K562 (cell line): ENCODE data around the gene TRDN. TPM values are rescaled to one million over a fixed set of nuclear protein-coding genes. Genes with fewer than 3 reads are reported as not detected.

Source experiments
- ARID1B ChIP-seq: fragments of 450-650 bp; IDR thresholded peaks from 2 replicates; pipeline ENCODE4 v1.6.1; 2016; ENCODE audit warnings: antibody characterized with exemption, mild to moderate bottlenecking, inconsistent platforms
- CBFA2T2 ChIP-seq: fragments of 450-650 bp; conservative IDR thresholded peaks from 2 replicates; pipeline ENCODE4 v1.6.1; 2017; ENCODE audit warnings: mild to moderate bottlenecking
- CBFA2T3 ChIP-seq: fragments of 450-650 bp; IDR thresholded peaks from 2 replicates; pipeline ENCODE4 v1.6.1; 2017
- EP300 ChIP-seq: IDR thresholded peaks from 2 replicates; pipeline ENCODE4 v1.6.1; 2012; ENCODE audit warnings: low read length, improper control_type of control experiment
- ETV1 ChIP-seq: fragments of 450-650 bp; conservative IDR thresholded peaks from 2 replicates; pipeline ENCODE4 v1.6.1; 2016; ENCODE audit warnings: missing genetic modification characterization, control low read depth, low read depth, missing compliant biosample characterization
- FOSL1 ChIP-seq: fragments of 200-800 bp; sonication (Bioruptor generic); conservative IDR thresholded peaks from 2 replicates; pipeline ENCODE4 v1.6.1; 2016; ENCODE audit warnings: missing genetic modification characterization, missing compliant biosample characterization
- KDM1A ChIP-seq, 2 experiments: fragments of 450-650 bp; IDR thresholded peaks; 2 replicates each; pipeline ENCODE4 v1.6.1; 2016; ENCODE audit warnings: mild to moderate bottlenecking in 2 of 2
- KHSRP ChIP-seq: fragments of 450-650 bp; IDR thresholded peaks from 2 replicates; pipeline ENCODE4 v1.6.1; 2017
- KLF16 ChIP-seq: IDR thresholded peaks from 2 replicates; pipeline ENCODE4 v1.6.1; 2016; ENCODE audit warnings: antibody characterized with exemption
- LARP7 ChIP-seq: fragments of 450-650 bp; IDR thresholded peaks from 2 replicates; pipeline ENCODE4 v1.6.1; 2016
- NCOA2 ChIP-seq, 2 experiments: fragments of 450-650 bp; IDR thresholded peaks; 2 replicates each; pipeline ENCODE4 v1.6.1; 2018; ENCODE audit warnings: mild to moderate bottlenecking in 2 of 2, moderate library complexity in 1 of 2; ENCODE audit not compliant: partially characterized antibody in 2 of 2
- NCOR1 ChIP-seq: fragments of 450-650 bp; IDR thresholded peaks from 2 replicates; pipeline ENCODE4 v1.6.1; 2016; ENCODE audit warnings: mild to moderate bottlenecking, moderate library complexity
- PML ChIP-seq: IDR thresholded peaks from 2 replicates; pipeline ENCODE4 v1.6.1; 2012; ENCODE audit warnings: low read length, inconsistent platforms
- SMARCA4 ChIP-seq: fragments of 450-650 bp; IDR thresholded peaks from 2 replicates; pipeline ENCODE4 v1.6.1; 2016
- SMARCE1 ChIP-seq: fragments of 450-650 bp; IDR thresholded peaks from 2 replicates; pipeline ENCODE4 v1.7.1; 2016; ENCODE audit warnings: mild to moderate bottlenecking
- STAT5A ChIP-seq: IDR thresholded peaks from 2 replicates; pipeline ENCODE4 v1.6.1; 2012; ENCODE audit warnings: low read length, inconsistent platforms, borderline replicate concordance
- TAL1 ChIP-seq: fragments of 450-650 bp; IDR thresholded peaks from 2 replicates; pipeline ENCODE4 v1.6.1; 2016; ENCODE audit warnings: mild to moderate bottlenecking
- TEAD4 ChIP-seq, 2 experiments: sonication (generic) in 1 of 2; formaldehyde crosslinking in 1 of 2; IDR thresholded peaks; 2 replicates each; pipeline versions ENCODE4 v1.6.1 to v1.8.0; 2012 to 2022; ENCODE audit warnings: borderline replicate concordance in 1 of 2, inconsistent platforms in 1 of 2, low read length in 1 of 2, mild to moderate bottlenecking in 1 of 2, missing genetic modification reagents in 1 of 2
- THRAP3 ChIP-seq: fragments of 450-650 bp; IDR thresholded peaks from 2 replicates; pipeline ENCODE4 v1.6.1; 2016; ENCODE audit warnings: mild to moderate bottlenecking, inconsistent platforms, borderline replicate concordance
- ZFPM2 ChIP-seq: fragments of 250-450 bp; sonication (Bioruptor Pico); IDR thresholded peaks from 2 replicates; pipeline ENCODE4 v1.5.1; 2022; ENCODE audit warnings: mild to moderate bottlenecking
- ZNF124 ChIP-seq: sonication (generic); formaldehyde crosslinking; IDR thresholded peaks from 2 replicates; pipeline ENCODE4 v1.8.1; 2022; ENCODE audit warnings: missing genetic modification reagents
- polyA plus RNA-seq, 8 experiments: library from polyadenylated mRNA; depleted of rRNA in 4 of 8; stranded (reverse) in 5 of 8; unstranded in 3 of 8; fragments of >200 nt; fragmentation: Nextera tagmentation in 2 of 8; fragmentation: Illumina TruSeq in 1 of 8; extraction: Ambion mirVana in 2 of 8; extraction: Trizol in 1 of 8; gene quantifications; 2 replicates each; pipeline versions ENCODE4 v1.2.1 to v1.2.3, GENCODE V29; 2011 to 2014; ENCODE audit warnings: inconsistent platforms in 1 of 8, missing spikeins in 1 of 8
- total RNA-seq, 7 experiments: library from RNA; depleted of rRNA in 6 of 7; stranded (reverse); fragments of >200 nt in 6 of 7; fragmentation: Illumina TruSeq in 2 of 7; extraction: Trizol in 2 of 7; gene quantifications; 2 replicates each; pipeline versions ENCODE4 v1.2.1 to v1.2.3, GENCODE V29; 2011 to 2021; ENCODE audit warnings: low replicate concordance in 1 of 7
- TF ChIP-seq, protein P1 (sequence below): fragments of 250-450 bp; sonication (Bioruptor Pico); IDR thresholded peaks from 2 replicates; pipeline ENCODE4 v1.4.0; 2020
- TF ChIP-seq, protein P2 (sequence below): fragments of 150-350 bp; conservative IDR thresholded peaks from 2 replicates; pipeline ENCODE4 v1.6.1; 2014; ENCODE audit warnings: low read length
- TF ChIP-seq, protein P3 (sequence below), 2 experiments: fragments of 450-650 bp in 1 of 2; sonication (generic) in 1 of 2; formaldehyde crosslinking in 1 of 2; IDR thresholded peaks in 1 of 2; conservative IDR thresholded peaks in 1 of 2; 2 replicates each; pipeline versions ENCODE4 v1.6.1 to v1.8.1; 2016 to 2023; ENCODE audit warnings: mild to moderate bottlenecking in 2 of 2, moderate library complexity in 2 of 2, inconsistent platforms in 1 of 2, missing genetic modification reagents in 1 of 2

The TRDN gene
- total and polyA plus RNA-seq, 9 of the 15 experiments (the other 6 are each of a cell fraction or from before 2014, with no cell fraction given) = 0.05 to 0.50 (median 0.16) TPM

DNA sequence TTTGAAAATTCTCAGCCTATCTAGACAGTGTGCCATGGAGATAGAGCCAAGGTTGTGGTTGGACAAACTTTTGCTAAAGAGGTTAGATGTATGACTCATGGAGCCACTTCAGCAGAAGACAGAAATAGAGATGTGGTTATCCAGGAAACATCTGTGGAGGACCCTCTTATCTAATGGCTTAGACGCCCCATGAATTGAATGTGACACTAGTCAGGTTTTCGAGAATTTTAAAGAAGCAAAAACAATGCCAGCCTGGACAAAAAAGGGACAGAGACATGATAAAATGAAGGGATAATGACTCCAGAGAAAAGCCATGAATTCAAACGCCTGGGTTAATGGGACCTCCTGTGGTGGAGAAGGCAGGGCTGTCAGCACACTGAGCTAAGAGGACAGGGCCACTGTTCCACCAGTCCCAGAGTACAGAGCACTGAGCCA, 360.2 kb downstream of the TRDN start (continued):
- TF ChIP-seq, protein P1, sequence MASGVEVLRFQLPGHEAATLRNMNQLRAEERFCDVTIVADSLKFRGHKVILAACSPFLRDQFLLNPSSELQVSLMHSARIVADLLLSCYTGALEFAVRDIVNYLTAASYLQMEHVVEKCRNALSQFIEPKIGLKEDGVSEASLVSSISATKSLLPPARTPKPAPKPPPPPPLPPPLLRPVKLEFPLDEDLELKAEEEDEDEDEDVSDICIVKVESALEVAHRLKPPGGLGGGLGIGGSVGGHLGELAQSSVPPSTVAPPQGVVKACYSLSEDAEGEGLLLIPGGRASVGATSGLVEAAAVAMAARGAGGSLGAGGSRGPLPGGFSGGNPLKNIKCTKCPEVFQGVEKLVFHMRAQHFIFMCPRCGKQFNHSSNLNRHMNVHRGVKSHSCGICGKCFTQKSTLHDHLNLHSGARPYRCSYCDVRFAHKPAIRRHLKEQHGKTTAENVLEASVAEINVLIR (CRISPR knock-in tag) = no peak
- TF ChIP-seq KLF16 (0 out of 2 replicates have a peak, but pooled peaks have one; percentile 26), SMARCA4 (peak; percentile 49; the same call in 1 of the 2 replicates), PML (peak; percentile 43; the same call in 1 of the 2 replicates), EP300 (peak; percentile 26; the same call in 1 of the 2 replicates), CBFA2T3 (peak; percentile 88), TAL1 (peak; percentile 60), ZFPM2 (CRISPR knock-in tag) (no peak), NCOA2 (IDR thresholded peaks at IDR 0.05; ENCODE audit: partially characterized antibody in 2 of 2) (no peak), SMARCE1 (peak; percentile 64), CBFA2T2 (peak; percentile 80), ZNF124 (CRISPR knock-in tag) (no peak), ETV1 (tag) (no peak), LARP7 (no peak), STAT5A (peak; percentile 33; the same call in 1 of the 2 replicates), NCOR1 (peak; percentile 57; the same call in 1 of the 2 replicates), KDM1A (IDR thresholded peaks at IDR 0.05) (peak; percentile 34 to 60; a peak in 3 of 4 replicates), ARID1B (peak; percentile 75), KHSRP (no peak), THRAP3 (no peak), FOSL1 (tag) (peak; percentile 67), TEAD4 (IDR thresholded peaks at IDR 0.05; ENCODE audit: low read length) (peak; percentile 78), TEAD4 (CRISPR knock-in tag; IDR thresholded peaks at IDR 0.05; ENCODE audit: borderline replicate concordance) (no peak)
- TF ChIP-seq, protein P2, sequence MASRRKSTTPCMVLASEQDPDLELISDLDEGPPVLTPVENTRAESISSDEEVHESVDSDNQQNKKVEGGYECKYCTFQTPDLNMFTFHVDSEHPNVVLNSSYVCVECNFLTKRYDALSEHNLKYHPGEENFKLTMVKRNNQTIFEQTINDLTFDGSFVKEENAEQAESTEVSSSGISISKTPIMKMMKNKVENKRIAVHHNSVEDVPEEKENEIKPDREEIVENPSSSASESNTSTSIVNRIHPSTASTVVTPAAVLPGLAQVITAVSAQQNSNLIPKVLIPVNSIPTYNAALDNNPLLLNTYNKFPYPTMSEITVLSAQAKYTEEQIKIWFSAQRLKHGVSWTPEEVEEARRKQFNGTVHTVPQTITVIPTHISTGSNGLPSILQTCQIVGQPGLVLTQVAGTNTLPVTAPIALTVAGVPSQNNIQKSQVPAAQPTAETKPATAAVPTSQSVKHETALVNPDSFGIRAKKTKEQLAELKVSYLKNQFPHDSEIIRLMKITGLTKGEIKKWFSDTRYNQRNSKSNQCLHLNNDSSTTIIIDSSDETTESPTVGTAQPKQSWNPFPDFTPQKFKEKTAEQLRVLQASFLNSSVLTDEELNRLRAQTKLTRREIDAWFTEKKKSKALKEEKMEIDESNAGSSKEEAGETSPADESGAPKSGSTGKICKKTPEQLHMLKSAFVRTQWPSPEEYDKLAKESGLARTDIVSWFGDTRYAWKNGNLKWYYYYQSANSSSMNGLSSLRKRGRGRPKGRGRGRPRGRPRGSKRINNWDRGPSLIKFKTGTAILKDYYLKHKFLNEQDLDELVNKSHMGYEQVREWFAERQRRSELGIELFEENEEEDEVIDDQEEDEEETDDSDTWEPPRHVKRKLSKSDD = no peak
- TF ChIP-seq, protein P3, sequence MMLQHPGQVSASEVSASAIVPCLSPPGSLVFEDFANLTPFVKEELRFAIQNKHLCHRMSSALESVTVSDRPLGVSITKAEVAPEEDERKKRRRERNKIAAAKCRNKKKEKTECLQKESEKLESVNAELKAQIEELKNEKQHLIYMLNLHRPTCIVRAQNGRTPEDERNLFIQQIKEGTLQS (IDR thresholded peaks at IDR 0.05) = peak; percentile 44; the same call in 1 of the 2 replicates
- TF ChIP-seq, protein P3 (CRISPR knock-in tag; conservative IDR thresholded peaks at IDR 0.05) = no peak
